Muscle layer of duodenum (tissue), 2 donors: ENCODE results near the gene TRIM62.

Experiments
- H3K27ac ChIP-seq: one replicate; pipeline ENCODE4 v1.7.0; 2013; ENCODE audit warnings: mild to moderate bottlenecking, low read length
- H3K27me3 ChIP-seq: one replicate; pipeline ENCODE4 v1.7.0; 2013; ENCODE audit warnings: low read depth, mild to moderate bottlenecking, control low read depth, low read length
- H3K36me3 ChIP-seq, 2 donors: one replicate each; pipeline ENCODE4 v1.7.0; 2013; ENCODE audit warnings: low read length in 2 of 2, control low read depth in 1 of 2, mild to moderate bottlenecking in 1 of 2; ENCODE audit not compliant: insufficient read depth in 2 of 2, control insufficient read depth in 1 of 2
- H3K4me1 ChIP-seq, 2 donors: one replicate each; pipeline ENCODE4 v1.7.0; 2013; ENCODE audit warnings: low read length in 2 of 2, mild to moderate bottlenecking in 2 of 2, control low read depth in 1 of 2, moderate library complexity in 1 of 2; ENCODE audit not compliant: insufficient read depth in 2 of 2, control insufficient read depth in 1 of 2
- H3K4me3 ChIP-seq, 2 donors: one replicate each; pipeline ENCODE4 v1.7.0; 2013; ENCODE audit warnings: low read length in 2 of 2, low read depth in 1 of 2, mild to moderate bottlenecking in 1 of 2
- H3K9me3 ChIP-seq, 2 donors: one replicate each; pipeline ENCODE4 v1.7.0; 2013; ENCODE audit warnings: low read length in 2 of 2, control low read depth in 1 of 2, mild to moderate bottlenecking in 1 of 2; ENCODE audit not compliant: control insufficient read depth in 1 of 2
- donor health status: healthy.

Gene TRIM62

GRCh38 chr1:33155877-33156538 lies 25.8 kb downstream of the TRIM62 start:
- H3K9me3 ChIP-seq: no peaks in the 10 kb centered on the region
- H3K4me1 ChIP-seq: peaks cover 0 to 3% of the 10 kb centered on the region in 2 donors
- H3K4me3 ChIP-seq: no peak overlapping the region
- peaks cover 0 to 8% of the 10 kb centered on the region in 2 donors for H3K36me3 ChIP-seq
- no peaks in the 10 kb centered on the region for H3K27me3 ChIP-seq
- H3K27ac ChIP-seq: no peak overlapping the region

DNA sequence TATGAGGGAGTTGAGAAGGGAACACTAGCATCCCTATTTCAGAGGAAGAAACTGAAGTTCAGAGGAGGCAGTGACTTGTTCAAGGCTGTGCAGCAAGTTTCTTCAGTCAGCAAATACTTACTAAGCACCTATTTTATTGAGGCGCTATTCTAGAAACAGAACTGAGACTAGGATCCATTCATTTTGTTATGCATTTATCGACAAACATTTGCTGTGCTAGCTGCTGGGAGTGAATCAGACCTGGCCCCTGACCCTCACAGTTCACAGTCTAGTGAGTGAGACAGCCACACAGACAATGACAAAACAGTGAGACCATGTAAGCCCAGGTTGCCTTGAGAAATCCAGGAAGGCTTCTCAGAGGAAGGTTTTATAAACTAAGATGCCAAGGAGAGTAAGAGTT lies 28.2 kb downstream of the TRIM62 start:
- H3K36me3 ChIP-seq: peaks cover 0 to 11% of the 10 kb centered on the region in 2 donors
- H3K27ac ChIP-seq: no peak overlapping the region
- no peaks in the 10 kb centered on the region for H3K27me3 ChIP-seq
- H3K4me3 ChIP-seq: no peak overlapping the region
- no peaks in the 10 kb centered on the region for H3K9me3 ChIP-seq
- no peaks in the 10 kb centered on the region for H3K4me1 ChIP-seq

GRCh38 chr1:33152685-33153432 lies 29.0 kb downstream of the TRIM62 start:
- Histone ChIP-seq H3K27ac (no peak overlapping the region), H3K9me3 (no peaks in the 10 kb centered on the region), H3K4me1 (no peaks in the 10 kb centered on the region), H3K36me3 (peaks cover 0 to 5% of the 10 kb centered on the region in 2 donors), H3K27me3 (no peaks in the 10 kb centered on the region), H3K4me3 (no peak overlapping the region)

DNA sequence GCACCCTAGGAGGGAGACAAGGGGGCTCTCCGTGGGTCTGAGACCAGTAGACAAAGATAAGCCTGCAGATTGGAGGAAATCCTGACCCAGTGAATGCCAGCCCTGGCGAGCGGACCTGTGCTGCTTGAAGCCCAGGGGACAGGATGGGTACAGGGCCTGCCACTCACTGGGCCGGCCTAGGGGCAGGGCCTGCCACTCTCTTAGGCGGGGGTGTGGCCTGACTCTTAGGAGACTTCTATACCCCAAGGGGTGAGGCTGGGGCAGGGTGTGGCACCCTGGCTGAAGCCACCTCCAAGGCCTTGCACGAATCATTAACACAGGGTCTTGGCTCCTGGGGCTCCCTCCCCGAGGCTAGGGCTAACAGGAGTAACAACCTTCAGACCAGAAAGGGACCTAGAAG lies 30.7 kb downstream of the TRIM62 start:
- Histone ChIP-seq H3K27ac (no peak overlapping the region), H3K9me3 (no peaks in the 10 kb centered on the region), H3K27me3 (no peaks in the 10 kb centered on the region), H3K4me3 (no peak overlapping the region), H3K36me3 (peaks cover 9 to 18% of the 10 kb centered on the region in 2 donors), H3K4me1 (no peaks in the 10 kb centered on the region)

GRCh38 chr1:33150522-33150921 lies 31.3 kb downstream of the TRIM62 start:
- Histone ChIP-seq H3K36me3 (peaks cover 9 to 23% of the 10 kb centered on the region in 2 donors), H3K9me3 (no peaks in the 10 kb centered on the region), H3K4me1 (no peaks in the 10 kb centered on the region), H3K27me3 (no peaks in the 10 kb centered on the region), H3K4me3 (no peak overlapping the region), H3K27ac (no peak overlapping the region)

GRCh38 chr1:33149453-33150190 lies 32.2 kb downstream of the TRIM62 start:
- Histone ChIP-seq H3K9me3 (no peaks in the 10 kb centered on the region), H3K27ac (no peak overlapping the region), H3K4me1 (no peaks in the 10 kb centered on the region), H3K4me3 (no peak overlapping the region), H3K27me3 (no peaks in the 10 kb centered on the region), H3K36me3 (peaks cover 9 to 23% of the 10 kb centered on the region in 2 donors)

- Histone ChIP-seq H3K27ac (no peak overlapping the region), H3K9me3 (no peaks in the 10 kb centered on the region), H3K36me3 (peaks cover 9 to 23% of the 10 kb centered on the region in 2 donors), H3K4me3 (no peak overlapping the region), H3K4me1 (peaks cover 0 to 4% of the 10 kb centered on the region in 2 donors), H3K27me3 (no peaks in the 10 kb centered on the region)
Measured at GRCh38 chr1:33148615-33149014, 33.2 kb downstream of the TRIM62 start.

DNA sequence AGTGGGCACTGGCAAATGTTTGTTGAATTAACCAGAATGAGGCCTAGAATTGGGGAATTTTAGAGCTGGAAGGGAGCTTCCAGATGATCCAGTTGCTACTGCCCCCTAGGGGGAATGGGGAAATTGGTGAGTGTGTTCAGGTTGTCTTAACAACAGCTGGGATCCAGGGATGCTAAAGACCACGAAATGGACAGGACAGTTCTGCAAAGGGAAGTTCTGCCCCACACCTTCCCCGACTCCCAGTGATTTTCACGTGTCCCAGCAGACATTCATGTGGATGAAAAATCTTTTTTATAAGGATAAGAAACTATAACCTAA lies 33.9 kb downstream of the TRIM62 start:
- no peaks in the 10 kb centered on the region for H3K9me3 ChIP-seq
- no peaks in the 10 kb centered on the region for H3K27me3 ChIP-seq
- no peak overlapping the region for H3K4me3 ChIP-seq
- peaks cover 9 to 23% of the 10 kb centered on the region in 2 donors for H3K36me3 ChIP-seq
- peaks cover 0 to 10% of the 10 kb centered on the region in 2 donors for H3K4me1 ChIP-seq
- no peak overlapping the region for H3K27ac ChIP-seq

DNA sequence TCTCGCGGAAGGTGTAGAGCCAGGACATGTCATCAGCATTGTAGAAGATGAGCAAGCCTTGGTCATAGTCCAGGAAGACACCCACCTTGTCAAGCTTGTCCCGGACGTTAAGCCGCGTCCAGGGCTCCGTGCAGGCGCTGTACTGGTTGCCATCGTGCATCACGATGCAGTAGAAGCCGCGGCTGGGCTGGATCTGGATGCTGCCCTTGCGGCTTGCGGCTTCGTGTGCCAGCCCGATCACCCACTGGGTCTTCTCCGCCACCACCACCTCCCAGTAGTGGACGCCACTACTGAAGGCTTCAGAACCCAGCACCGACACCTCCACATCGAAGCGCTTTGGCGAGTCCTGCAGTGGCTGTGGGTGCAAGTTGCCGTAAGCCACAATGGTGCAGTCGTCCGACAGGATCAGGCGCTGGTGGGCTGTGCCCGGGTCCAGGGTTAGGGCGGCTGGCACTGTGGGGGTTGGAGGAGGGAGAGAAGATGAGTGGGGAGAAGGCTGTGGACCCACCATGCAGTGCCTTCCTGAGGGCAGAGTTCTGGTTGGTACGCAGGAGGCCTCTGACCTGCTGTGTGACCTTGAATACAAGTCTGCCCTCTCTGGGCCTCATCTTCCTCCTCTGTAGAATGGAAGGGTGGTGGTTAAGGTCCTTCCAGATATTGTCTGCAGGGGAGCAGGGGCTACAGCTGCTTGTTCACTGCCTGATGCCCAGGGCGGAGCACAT lies 34.4 kb downstream of the TRIM62 start:
- peaks cover 0 to 16% of the 10 kb centered on the region in 2 donors for H3K4me1 ChIP-seq
- no peaks in the 10 kb centered on the region for H3K9me3 ChIP-seq
- peaks cover 9 to 23% of the 10 kb centered on the region in 2 donors for H3K36me3 ChIP-seq
- no peak overlapping the region for H3K27ac ChIP-seq
- no peaks in the 10 kb centered on the region for H3K27me3 ChIP-seq
- no peak overlapping the region for H3K4me3 ChIP-seq

DNA sequence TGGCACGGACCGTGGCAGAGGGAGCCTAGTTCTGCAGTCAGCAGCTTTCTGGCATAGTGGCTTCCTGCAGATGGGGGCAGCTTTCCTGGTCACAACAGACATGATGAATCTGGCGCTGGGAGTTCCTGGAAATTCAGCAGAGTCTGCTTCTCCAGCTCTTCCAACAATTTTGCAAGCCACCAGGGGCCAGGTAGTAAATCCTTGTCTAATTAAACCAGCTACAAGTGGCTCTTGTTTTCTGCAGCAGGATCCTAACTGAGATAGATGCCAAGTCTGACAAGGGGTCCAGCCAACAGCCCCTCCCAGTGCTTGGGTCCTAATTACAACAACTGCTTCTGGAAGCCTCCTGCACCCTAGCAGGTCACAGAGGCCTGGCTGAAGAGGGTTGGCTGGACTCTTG lies 35.8 kb downstream of the TRIM62 start:
- Histone ChIP-seq H3K27ac (no peak overlapping the region), H3K36me3 (peaks cover 9 to 23% of the 10 kb centered on the region in 2 donors), H3K9me3 (no peaks in the 10 kb centered on the region), H3K27me3 (no peaks in the 10 kb centered on the region), H3K4me1 (peaks cover 0 to 21% of the 10 kb centered on the region in 2 donors), H3K4me3 (no peak overlapping the region)

- Histone ChIP-seq H3K4me3 (no peak overlapping the region), H3K9me3 (no peaks in the 10 kb centered on the region), H3K27ac (peak overlapping the region; percentile 25), H3K27me3 (no peaks in the 10 kb centered on the region), H3K4me1 (peaks cover 0 to 21% of the 10 kb centered on the region in 2 donors), H3K36me3 (peaks cover 9 to 20% of the 10 kb centered on the region in 2 donors)
Measured at GRCh38 chr1:33143698-33144097, 38.1 kb downstream of the TRIM62 start.
